A549 (cell line): ENCODE data around the gene CALML4. TPM values are rescaled to one million over a fixed set of nuclear protein-coding genes. Genes with fewer than 3 reads are reported as not detected.
A peak's percentile ranks its signal among the peaks of the same experiment; 100 is the strongest.

ENCODE experiments used
- ATAC-seq, 2 experiments: fragments of 200-7000 bp in 1 of 2; fragments of >200 bp in 1 of 2; cut with Nextera tagmentation in 1 of 2; cut with Tn5 transposase in 1 of 2; 3 replicates each; pipeline versions ENCODE4 v1.8.0 to v1.9.1; 2018 to 2020; ENCODE audit warnings: mild to moderate bottlenecking in 1 of 2, moderate library complexity in 1 of 2
- CTCF ChIA-PET: fragments of 300-600 bp; sonication (Branson Sonifier 250); formaldehyde crosslinking; extraction: SDS; loops from one replicate; lab custom pipeline; 2021; ENCODE audit warnings: antibody characterized with exemption, inconsistent platforms; lab: Yijun Ruan, JAX
- POLR2A ChIA-PET: fragments of 350-600 bp; formaldehyde crosslinking; extraction: SDS; loops from one replicate; lab custom pipeline; 2021; ENCODE audit warnings: antibody characterized with exemption, inconsistent platforms; lab: Yijun Ruan, JAX
- DNase-seq, 2 experiments: peaks; one replicate each; pipeline versions ENCODE4 v3.0.0 to v3.0.0-alpha.2; 2011 to 2016; ENCODE audit warnings: low read depth in 1 of 2, low spot score in 1 of 2
- FAIRE-seq: peaks from 2 replicates; lab custom pipeline; 2011; peaks lifted over from hg19 to GRCh38; lab: Jason Lieb, UNC
- H3K27ac ChIP-seq, 2 experiments: fragments of >200 bp; sonication (Bioruptor Twin); formaldehyde crosslinking; 3 replicates each; pipeline ENCODE4 v1.5.1; 2016 to 2017
- H3K4me1 ChIP-seq: fragments of >200 bp; sonication (Bioruptor Twin); formaldehyde crosslinking; 3 replicates; pipeline ENCODE4 v1.6.1; 2016
- H3K4me2 ChIP-seq: fragments of >200 bp; sonication (Bioruptor Twin); formaldehyde crosslinking; 3 replicates; pipeline ENCODE4 v1.6.1; 2016
- H3K4me3 ChIP-seq: fragments of >200 bp; sonication (Bioruptor Twin); formaldehyde crosslinking; 3 replicates; pipeline ENCODE4 v1.5.1; 2016
- H3K9me3 ChIP-seq: fragments of >200 bp; sonication (Bioruptor Twin); formaldehyde crosslinking; 3 replicates; pipeline ENCODE4 v1.6.1; 2016
- BHLHE40 ChIP-seq: IDR thresholded peaks from 2 replicates; pipeline ENCODE4 v1.6.1; 2012; ENCODE audit warnings: low read depth, low read length, inconsistent platforms
- CHD2 ChIP-seq: fragments of 150-350 bp; IDR thresholded peaks from 2 replicates; pipeline ENCODE4 v1.6.1; 2014; ENCODE audit warnings: low read length; ENCODE audit not compliant: partially characterized antibody
- EHF ChIP-seq: fragments of 250-450 bp; sonication (Bioruptor Pico); IDR thresholded peaks from 2 replicates; pipeline ENCODE4 v1.5.0; 2020; ENCODE audit warnings: mild to moderate bottlenecking
- FOSL2 ChIP-seq, 2 experiments: fragments of 450-650 bp in 1 of 2; fragments of >200 bp in 1 of 2; sonication (Bioruptor Twin) in 1 of 2; formaldehyde crosslinking; IDR thresholded peaks; 2 replicates each; pipeline versions ENCODE4 v1.5.0 to v1.6.1; 2016 to 2020; ENCODE audit warnings: mild to moderate bottlenecking in 1 of 2, moderate library complexity in 1 of 2
- GATA3 ChIP-seq: IDR thresholded peaks from 2 replicates; pipeline ENCODE4 v1.6.1; 2012; ENCODE audit warnings: borderline replicate concordance
- HDAC2 ChIP-seq: fragments of 200-600 bp; sonication (generic); IDR thresholded peaks from 2 replicates; pipeline ENCODE4 v1.6.1; 2016
- JUN ChIP-seq, 2 experiments: fragments of >200 bp; sonication (Bioruptor Twin); formaldehyde crosslinking; IDR thresholded peaks; 2 replicates in 1 of 2; 3 replicates in 1 of 2; pipeline ENCODE4 v1.6.1; 2016 to 2017
- JUNB ChIP-seq: fragments of >200 bp; sonication (Bioruptor Twin); formaldehyde crosslinking; IDR thresholded peaks from 2 replicates; pipeline ENCODE4 v1.6.1; 2016
- KDM1A ChIP-seq: fragments of 200-600 bp; sonication (generic); IDR thresholded peaks from 2 replicates; pipeline ENCODE4 v1.6.1; 2016; ENCODE audit warnings: low read depth, mild to moderate bottlenecking
- KDM5A ChIP-seq: fragments of 200-600 bp; sonication (generic); IDR thresholded peaks from 2 replicates; pipeline ENCODE4 v1.6.1; 2016; ENCODE audit warnings: antibody characterized with exemption, mild to moderate bottlenecking
- MYC ChIP-seq: IDR thresholded peaks from 2 replicates; pipeline ENCODE4 v1.6.1; 2012; ENCODE audit warnings: mild to moderate bottlenecking, inconsistent platforms, low read length, improper control_type of control experiment, borderline replicate concordance
- NPAS2 ChIP-seq: fragments of 250-450 bp; sonication (Bioruptor Pico); IDR thresholded peaks from 2 replicates; pipeline ENCODE4 v1.8.0; 2022; ENCODE audit warnings: mild to moderate bottlenecking, moderate library complexity, borderline replicate concordance
- NR3C1 ChIP-seq: fragments of >200 bp; sonication (Bioruptor Twin); formaldehyde crosslinking; IDR thresholded peaks from 3 replicates; pipeline ENCODE4 v1.6.1; 2017
- PHF8 ChIP-seq: fragments of 200-600 bp; sonication (generic); IDR thresholded peaks from 2 replicates; pipeline ENCODE4 v1.6.1; 2016; ENCODE audit warnings: low read depth, mild to moderate bottlenecking, antibody characterized with exemption, moderate library complexity, borderline replicate concordance
- RAD21 ChIP-seq, 2 experiments: fragments of >200 bp in 1 of 2; sonication (Bioruptor Twin) in 1 of 2; formaldehyde crosslinking in 1 of 2; IDR thresholded peaks in 1 of 2; conservative IDR thresholded peaks in 1 of 2; 2 replicates in 1 of 2; 3 replicates in 1 of 2; pipeline ENCODE4 v1.6.1; 2012 to 2018; ENCODE audit warnings: inconsistent platforms in 1 of 2
- RFX5 ChIP-seq: fragments of 450-650 bp; IDR thresholded peaks from 2 replicates; pipeline ENCODE4 v1.7.1; 2014; ENCODE audit warnings: antibody characterized with exemption, mild to moderate bottlenecking, moderate library complexity
- ZSCAN20 ChIP-seq: fragments of 250-450 bp; sonication (Bioruptor Pico); IDR thresholded peaks from 2 replicates; pipeline ENCODE4 v1.8.0; 2022; ENCODE audit warnings: mild to moderate bottlenecking, moderate library complexity
- WGBS: methylation state at CpG from one replicate; pipeline ENCODE4 v1.1.6; 2017; ENCODE audit errors: missing lambda C conversion rate; 5-methylcytosine and 5-hydroxymethylcytosine counted together
- polyA plus RNA-seq, 4 experiments: library from polyadenylated mRNA; depleted of rRNA in 3 of 4; stranded (reverse); fragments of >200 nt; fragmentation: RNase III in 1 of 4; extraction: RNeasy Plus Mini Kit Qiagen cat#74134 plus additional on column Dnase treatment in 1 of 4; gene quantifications; 2 replicates in 3 of 4; 3 replicates in 1 of 4; pipeline ENCODE4 v1.2.3, GENCODE V29; 2011 to 2017
- TF ChIP-seq, protein P1 (sequence below): fragments of 150-350 bp; IDR thresholded peaks from 2 replicates; pipeline ENCODE4 v1.6.1; 2014; ENCODE audit warnings: low read depth, mild to moderate bottlenecking, low read length
- TF ChIP-seq, protein P2 (sequence below): fragments of >200 bp; sonication (Bioruptor Twin); formaldehyde crosslinking; IDR thresholded peaks from 3 replicates; pipeline ENCODE4 v1.5.1; 2016
- TF ChIP-seq, protein P3 (sequence below): fragments of 200-600 bp; sonication (generic); IDR thresholded peaks from 2 replicates; pipeline ENCODE4 v1.6.1; 2016; ENCODE audit warnings: antibody characterized with exemption, mild to moderate bottlenecking, moderate library complexity
- TF ChIP-seq, protein P4 (sequence below): fragments of 250-450 bp; sonication (Bioruptor Pico); IDR thresholded peaks from 2 replicates; pipeline ENCODE4 v1.5.0; 2021; ENCODE audit warnings: mild to moderate bottlenecking, moderate library complexity, borderline replicate concordance
- TF ChIP-seq, protein P5 (sequence below): IDR thresholded peaks from 2 replicates; pipeline ENCODE4 v1.6.1; 2012

Gene CALML4
- polyA plus RNA-seq, 2 of the 4 experiments (the other 2 are of a cell fraction) = 12.1 to 18.2 TPM

DNA sequence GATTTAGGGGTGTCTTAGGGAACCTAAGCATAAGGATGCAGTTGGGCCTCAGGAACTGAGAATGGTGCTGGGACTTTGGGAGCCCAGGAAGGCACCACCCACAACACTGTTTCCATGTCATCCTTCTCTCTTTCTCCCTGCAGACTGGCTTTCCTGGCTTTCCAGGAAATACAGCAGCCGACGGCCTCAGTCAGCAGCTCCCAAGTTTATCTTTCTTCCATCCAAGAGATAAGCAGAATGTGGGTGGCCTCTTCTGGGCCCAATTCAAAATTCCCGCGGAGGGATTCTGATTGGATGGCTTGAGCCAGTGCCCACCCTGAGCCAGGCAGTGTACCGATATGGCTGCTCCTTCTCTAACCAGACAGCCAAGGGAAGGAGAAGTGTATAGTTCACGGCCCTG, 28.9 kb upstream of the CALML4 start (continued):
- TF ChIP-seq, protein P1, sequence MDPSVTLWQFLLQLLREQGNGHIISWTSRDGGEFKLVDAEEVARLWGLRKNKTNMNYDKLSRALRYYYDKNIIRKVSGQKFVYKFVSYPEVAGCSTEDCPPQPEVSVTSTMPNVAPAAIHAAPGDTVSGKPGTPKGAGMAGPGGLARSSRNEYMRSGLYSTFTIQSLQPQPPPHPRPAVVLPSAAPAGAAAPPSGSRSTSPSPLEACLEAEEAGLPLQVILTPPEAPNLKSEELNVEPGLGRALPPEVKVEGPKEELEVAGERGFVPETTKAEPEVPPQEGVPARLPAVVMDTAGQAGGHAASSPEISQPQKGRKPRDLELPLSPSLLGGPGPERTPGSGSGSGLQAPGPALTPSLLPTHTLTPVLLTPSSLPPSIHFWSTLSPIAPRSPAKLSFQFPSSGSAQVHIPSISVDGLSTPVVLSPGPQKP = no peak
- no peak for TF ChIP-seq EHF (CRISPR knock-in tag)

DNA sequence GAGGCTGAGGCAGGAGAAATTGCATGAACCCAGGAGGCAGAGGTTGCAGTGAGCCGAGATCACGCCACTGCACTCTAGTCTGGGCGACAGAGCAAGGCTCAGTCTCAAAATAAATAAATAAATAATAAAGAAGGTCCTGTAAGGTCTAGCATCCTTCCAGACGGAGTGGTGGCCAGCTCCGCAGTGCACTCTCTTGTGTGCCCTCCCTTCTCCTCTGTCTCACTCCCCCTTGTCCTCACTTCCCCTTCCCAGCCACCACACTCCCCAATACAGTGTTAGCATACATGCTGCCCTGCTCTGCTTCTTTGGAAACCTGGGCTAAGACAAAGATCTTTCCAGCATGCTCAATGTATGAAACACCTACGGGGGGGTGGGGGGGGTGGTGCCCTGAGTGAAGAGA, 27.8 kb upstream of the CALML4 start:
- peak overlapping the region; percentile 27; the same call in 1 of the 3 replicates for H3K4me2 ChIP-seq
- no peak overlapping the region for H3K4me3 ChIP-seq
- peaks cover 17% of the 10 kb centered on the region for H3K4me1 ChIP-seq
- DNase-seq (no peak), FAIRE-seq (no peak), ATAC-seq (no peak)
- no peaks in the 10 kb centered on the region for H3K9me3 ChIP-seq
- ChIA-PET CTCF (interaction anchor here (0.6 to 1.2 kb wide), 2 partner anchors 20 to 1244 kb away, joined by 3 to 4 read pairs; no protein-coding TSS in a partner anchor), POLR2A (no interaction called here)
- TF ChIP-seq, protein P2, sequence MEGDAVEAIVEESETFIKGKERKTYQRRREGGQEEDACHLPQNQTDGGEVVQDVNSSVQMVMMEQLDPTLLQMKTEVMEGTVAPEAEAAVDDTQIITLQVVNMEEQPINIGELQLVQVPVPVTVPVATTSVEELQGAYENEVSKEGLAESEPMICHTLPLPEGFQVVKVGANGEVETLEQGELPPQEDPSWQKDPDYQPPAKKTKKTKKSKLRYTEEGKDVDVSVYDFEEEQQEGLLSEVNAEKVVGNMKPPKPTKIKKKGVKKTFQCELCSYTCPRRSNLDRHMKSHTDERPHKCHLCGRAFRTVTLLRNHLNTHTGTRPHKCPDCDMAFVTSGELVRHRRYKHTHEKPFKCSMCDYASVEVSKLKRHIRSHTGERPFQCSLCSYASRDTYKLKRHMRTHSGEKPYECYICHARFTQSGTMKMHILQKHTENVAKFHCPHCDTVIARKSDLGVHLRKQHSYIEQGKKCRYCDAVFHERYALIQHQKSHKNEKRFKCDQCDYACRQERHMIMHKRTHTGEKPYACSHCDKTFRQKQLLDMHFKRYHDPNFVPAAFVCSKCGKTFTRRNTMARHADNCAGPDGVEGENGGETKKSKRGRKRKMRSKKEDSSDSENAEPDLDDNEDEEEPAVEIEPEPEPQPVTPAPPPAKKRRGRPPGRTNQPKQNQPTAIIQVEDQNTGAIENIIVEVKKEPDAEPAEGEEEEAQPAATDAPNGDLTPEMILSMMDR = no peak
- no peak for TF ChIP-seq PHF8
- no peak for TF ChIP-seq JUNB
- TF ChIP-seq MYC = no peak
- TF ChIP-seq KDM5A = no peak
- TF ChIP-seq, protein P3, sequence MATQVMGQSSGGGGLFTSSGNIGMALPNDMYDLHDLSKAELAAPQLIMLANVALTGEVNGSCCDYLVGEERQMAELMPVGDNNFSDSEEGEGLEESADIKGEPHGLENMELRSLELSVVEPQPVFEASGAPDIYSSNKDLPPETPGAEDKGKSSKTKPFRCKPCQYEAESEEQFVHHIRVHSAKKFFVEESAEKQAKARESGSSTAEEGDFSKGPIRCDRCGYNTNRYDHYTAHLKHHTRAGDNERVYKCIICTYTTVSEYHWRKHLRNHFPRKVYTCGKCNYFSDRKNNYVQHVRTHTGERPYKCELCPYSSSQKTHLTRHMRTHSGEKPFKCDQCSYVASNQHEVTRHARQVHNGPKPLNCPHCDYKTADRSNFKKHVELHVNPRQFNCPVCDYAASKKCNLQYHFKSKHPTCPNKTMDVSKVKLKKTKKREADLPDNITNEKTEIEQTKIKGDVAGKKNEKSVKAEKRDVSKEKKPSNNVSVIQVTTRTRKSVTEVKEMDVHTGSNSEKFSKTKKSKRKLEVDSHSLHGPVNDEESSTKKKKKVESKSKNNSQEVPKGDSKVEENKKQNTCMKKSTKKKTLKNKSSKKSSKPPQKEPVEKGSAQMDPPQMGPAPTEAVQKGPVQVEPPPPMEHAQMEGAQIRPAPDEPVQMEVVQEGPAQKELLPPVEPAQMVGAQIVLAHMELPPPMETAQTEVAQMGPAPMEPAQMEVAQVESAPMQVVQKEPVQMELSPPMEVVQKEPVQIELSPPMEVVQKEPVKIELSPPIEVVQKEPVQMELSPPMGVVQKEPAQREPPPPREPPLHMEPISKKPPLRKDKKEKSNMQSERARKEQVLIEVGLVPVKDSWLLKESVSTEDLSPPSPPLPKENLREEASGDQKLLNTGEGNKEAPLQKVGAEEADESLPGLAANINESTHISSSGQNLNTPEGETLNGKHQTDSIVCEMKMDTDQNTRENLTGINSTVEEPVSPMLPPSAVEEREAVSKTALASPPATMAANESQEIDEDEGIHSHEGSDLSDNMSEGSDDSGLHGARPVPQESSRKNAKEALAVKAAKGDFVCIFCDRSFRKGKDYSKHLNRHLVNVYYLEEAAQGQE = no peak
- TF ChIP-seq ZSCAN20 (CRISPR knock-in tag) = no peak
- TF ChIP-seq BHLHE40 = no peak
- no peak for TF ChIP-seq NPAS2 (CRISPR knock-in tag)
- TF ChIP-seq FOSL2 (IDR thresholded peaks at IDR 0.05) = no peak
- TF ChIP-seq FOSL2 (CRISPR knock-in tag; IDR thresholded peaks at IDR 0.05) = no peak
- no peak for TF ChIP-seq KDM1A
- TF ChIP-seq JUN (IDR thresholded peaks at IDR 0.05) = no peak
- TF ChIP-seq, protein P4, sequence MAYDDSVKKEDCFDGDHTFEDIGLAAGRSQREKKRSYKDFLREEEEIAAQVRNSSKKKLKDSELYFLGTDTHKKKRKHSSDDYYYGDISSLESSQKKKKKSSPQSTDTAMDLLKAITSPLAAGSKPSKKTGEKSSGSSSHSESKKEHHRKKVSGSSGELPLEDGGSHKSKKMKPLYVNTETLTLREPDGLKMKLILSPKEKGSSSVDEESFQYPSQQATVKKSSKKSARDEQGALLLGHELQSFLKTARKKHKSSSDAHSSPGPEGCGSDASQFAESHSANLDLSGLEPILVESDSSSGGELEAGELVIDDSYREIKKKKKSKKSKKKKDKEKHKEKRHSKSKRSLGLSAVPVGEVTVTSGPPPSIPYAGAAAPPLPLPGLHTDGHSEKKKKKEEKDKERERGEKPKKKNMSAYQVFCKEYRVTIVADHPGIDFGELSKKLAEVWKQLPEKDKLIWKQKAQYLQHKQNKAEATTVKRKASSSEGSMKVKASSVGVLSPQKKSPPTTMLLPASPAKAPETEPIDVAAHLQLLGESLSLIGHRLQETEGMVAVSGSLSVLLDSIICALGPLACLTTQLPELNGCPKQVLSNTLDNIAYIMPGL (CRISPR knock-in tag) = no peak
- no peak for TF ChIP-seq NR3C1
- TF ChIP-seq GATA3 = no peak
- no peak for TF ChIP-seq RAD21 (conservative IDR thresholded peaks at IDR 0.05 in 1 of 2, IDR thresholded peaks at IDR 0.05 in 1 of 2)
- TF ChIP-seq HDAC2 = no peak
- TF ChIP-seq, protein P5, sequence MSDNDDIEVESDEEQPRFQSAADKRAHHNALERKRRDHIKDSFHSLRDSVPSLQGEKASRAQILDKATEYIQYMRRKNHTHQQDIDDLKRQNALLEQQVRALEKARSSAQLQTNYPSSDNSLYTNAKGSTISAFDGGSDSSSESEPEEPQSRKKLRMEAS = no peak
- TF ChIP-seq RFX5 = no peak
- no peak for TF ChIP-seq CHD2
- TF ChIP-seq, all 56 proteins: peak for 0
- no peak overlapping the region for H3K27ac ChIP-seq
- 86% methylated on average over 6 of the region's 6 CpGs for WGBS
